HepG2 (cell line): ENCODE results near the gene IL11RA. TPM values are rescaled to one million over a fixed set of nuclear protein-coding genes. Genes with fewer than 3 reads are reported as not detected.
A peak's percentile ranks its signal among the peaks of the same experiment; 100 is the strongest.

ENCODE experiments used
- FOXK2 ChIP-seq: fragments of 450-650 bp; IDR thresholded peaks from 2 replicates; pipeline ENCODE4 v1.6.1; 2016
- MTF2 ChIP-seq: sonication (generic); formaldehyde crosslinking; IDR thresholded peaks from 2 replicates; pipeline ENCODE4 v1.5.0; 2020; ENCODE audit warnings: missing genetic modification reagents, borderline replicate concordance
- NCOA2 ChIP-seq: sonication (generic); formaldehyde crosslinking; IDR thresholded peaks from 2 replicates; pipeline ENCODE4 v1.8.0; 2022; ENCODE audit warnings: inconsistent platforms
- PHF20 ChIP-seq: sonication (generic); formaldehyde crosslinking; IDR thresholded peaks from 2 replicates; pipeline ENCODE4 v1.5.0; 2020; ENCODE audit warnings: mild to moderate bottlenecking, missing genetic modification reagents
- PHF5A ChIP-seq: IDR thresholded peaks from one replicate; pipeline ENCODE4 v1.6.1; 2018; ENCODE audit warnings: low read depth, missing genetic modification reagents; ENCODE audit not compliant: unreplicated experiment
- POGZ ChIP-seq: sonication (generic); formaldehyde crosslinking; IDR thresholded peaks from 2 replicates; pipeline ENCODE4 v1.4.0; 2020; ENCODE audit warnings: mild to moderate bottlenecking, missing genetic modification reagents
- SSRP1 ChIP-seq: IDR thresholded peaks from 2 replicates; pipeline ENCODE4 v1.6.1; 2016; ENCODE audit warnings: control low read depth
- ZNF143 ChIP-seq: sonication (generic); formaldehyde crosslinking; IDR thresholded peaks from 2 replicates; pipeline ENCODE4 v1.4.0; 2020; ENCODE audit warnings: missing genetic modification reagents
- ZNF496 ChIP-seq: sonication (generic); formaldehyde crosslinking; IDR thresholded peaks from 2 replicates; pipeline ENCODE4 v1.8.1; 2023; ENCODE audit warnings: mild to moderate bottlenecking, moderate library complexity, missing genetic modification reagents; ENCODE audit not compliant: insufficient replicate concordance
- ZNF543 ChIP-seq: sonication (generic); formaldehyde crosslinking; IDR thresholded peaks from 2 replicates; pipeline ENCODE4 v1.4.0; 2020; ENCODE audit warnings: mild to moderate bottlenecking, missing genetic modification reagents
- ZNF619 ChIP-seq: sonication (generic); formaldehyde crosslinking; IDR thresholded peaks from 2 replicates; pipeline ENCODE4 v1.4.0; 2020; ENCODE audit warnings: mild to moderate bottlenecking, missing genetic modification reagents
- ZNF713 ChIP-seq: sonication (generic); formaldehyde crosslinking; IDR thresholded peaks from 2 replicates; pipeline ENCODE4 v1.4.0; 2020; ENCODE audit warnings: mild to moderate bottlenecking, missing genetic modification reagents
- ZNF766 ChIP-seq: sonication (generic); formaldehyde crosslinking; IDR thresholded peaks from 2 replicates; pipeline ENCODE4 v1.5.0; 2020; ENCODE audit warnings: missing genetic modification reagents, borderline replicate concordance
- polyA plus RNA-seq, 8 experiments: library from polyadenylated mRNA; depleted of rRNA in 3 of 8; stranded (reverse) in 7 of 8; unstranded in 1 of 8; fragments of >200 nt; fragmentation: Illumina TruSeq in 4 of 8; extraction: Trizol in 4 of 8; gene quantifications; 2 replicates each; pipeline versions ENCODE4 v1.2.1 to v1.2.3, GENCODE V29; 2011 to 2016; ENCODE audit warnings: low read depth in 4 of 8, missing spikeins in 1 of 8, mixed read lengths in 1 of 8; ENCODE audit not compliant: insufficient read depth in 1 of 8
- total RNA-seq, 5 experiments: library from RNA; depleted of rRNA; stranded (reverse); fragments of >200 nt; fragmentation: Illumina TruSeq; extraction: Trizol; gene quantifications; 2 replicates each; pipeline ENCODE4 v1.2.3, GENCODE V29; 2016; ENCODE audit warnings: low read depth in 1 of 5
- TF ChIP-seq, protein P1 (sequence below): sonication (generic); formaldehyde crosslinking; conservative IDR thresholded peaks from 2 replicates; pipeline ENCODE4 v1.4.0; 2020; ENCODE audit warnings: mild to moderate bottlenecking, missing genetic modification reagents, moderate library complexity
- TF ChIP-seq, protein P2 (sequence below): sonication (generic); formaldehyde crosslinking; IDR thresholded peaks from 2 replicates; pipeline ENCODE4 v1.8.0; 2022; ENCODE audit warnings: mild to moderate bottlenecking, missing genetic modification reagents, moderate library complexity
- TF ChIP-seq, protein P3 (sequence below): sonication (generic); formaldehyde crosslinking; IDR thresholded peaks from 2 replicates; pipeline ENCODE4 v1.4.0; 2020; ENCODE audit warnings: missing genetic modification reagents
- TF ChIP-seq, protein P4 (sequence below): sonication (generic); formaldehyde crosslinking; IDR thresholded peaks from 2 replicates; pipeline ENCODE4 v1.5.0; 2020; ENCODE audit warnings: missing genetic modification reagents
- TF ChIP-seq, protein P5 (sequence below), 2 experiments: sonication (generic) in 1 of 2; formaldehyde crosslinking in 1 of 2; IDR thresholded peaks; 2 replicates each; pipeline versions ENCODE4 v1.5.1 to v1.6.1; 2011 to 2020; ENCODE audit warnings: borderline replicate concordance in 1 of 2, low read depth in 1 of 2, low read length in 1 of 2, mild to moderate bottlenecking in 1 of 2, missing genetic modification reagents in 1 of 2, moderate library complexity in 1 of 2

Gene IL11RA
- total and polyA plus RNA-seq, 2 of the 13 experiments (the other 11 are each of a cell fraction or from before 2014, with no cell fraction given): 2.0 to 4.2 TPM

DNA sequence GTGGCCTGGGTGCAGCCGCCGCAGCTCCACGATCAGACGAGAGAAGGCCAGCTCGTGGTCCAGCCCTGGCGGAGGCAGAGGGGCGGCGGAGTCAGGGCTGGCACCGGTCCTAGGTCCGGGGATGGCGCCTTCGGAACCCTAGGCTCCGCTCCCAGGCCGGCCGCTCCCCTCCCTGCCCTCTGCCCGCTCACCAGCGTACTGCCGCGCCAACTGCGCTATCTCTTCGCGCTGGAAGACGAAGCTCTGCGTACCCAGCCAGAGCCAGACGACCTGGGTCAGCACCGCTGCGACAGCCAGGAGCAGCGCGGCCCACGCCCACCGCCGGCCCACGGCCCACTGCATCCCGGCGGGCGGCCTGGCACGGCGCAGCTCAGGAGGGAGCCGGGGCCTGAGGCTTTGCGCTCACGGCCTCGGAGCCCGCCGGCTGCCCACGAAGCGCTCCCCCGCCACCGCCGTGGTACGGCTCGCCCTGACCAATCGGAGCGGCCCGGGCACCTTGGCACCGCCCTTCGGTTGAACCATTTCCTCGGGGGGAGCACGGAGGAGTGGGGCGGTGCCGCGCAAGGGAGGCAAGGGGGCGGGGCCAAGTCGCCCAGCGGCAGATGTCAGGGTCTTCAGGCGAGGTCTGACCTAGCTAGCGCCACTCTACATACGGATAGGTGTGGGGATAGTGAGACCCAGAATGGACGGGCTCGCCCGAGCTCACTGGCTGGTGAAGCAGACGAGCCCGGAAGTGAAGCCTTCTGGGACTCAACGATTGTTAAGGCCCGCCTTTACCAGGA, 14.4 kb upstream of the IL11RA start, which contains the start of gene SIGMAR1 (continued):
- TF ChIP-seq PHF20: peak; percentile 67
- peak; percentile 59; the same call in 1 of the 2 replicates for TF ChIP-seq ZNF619 (CRISPR knock-in tag)
- TF ChIP-seq ZNF496 (CRISPR knock-in tag): no peak
- TF ChIP-seq, protein P1, sequence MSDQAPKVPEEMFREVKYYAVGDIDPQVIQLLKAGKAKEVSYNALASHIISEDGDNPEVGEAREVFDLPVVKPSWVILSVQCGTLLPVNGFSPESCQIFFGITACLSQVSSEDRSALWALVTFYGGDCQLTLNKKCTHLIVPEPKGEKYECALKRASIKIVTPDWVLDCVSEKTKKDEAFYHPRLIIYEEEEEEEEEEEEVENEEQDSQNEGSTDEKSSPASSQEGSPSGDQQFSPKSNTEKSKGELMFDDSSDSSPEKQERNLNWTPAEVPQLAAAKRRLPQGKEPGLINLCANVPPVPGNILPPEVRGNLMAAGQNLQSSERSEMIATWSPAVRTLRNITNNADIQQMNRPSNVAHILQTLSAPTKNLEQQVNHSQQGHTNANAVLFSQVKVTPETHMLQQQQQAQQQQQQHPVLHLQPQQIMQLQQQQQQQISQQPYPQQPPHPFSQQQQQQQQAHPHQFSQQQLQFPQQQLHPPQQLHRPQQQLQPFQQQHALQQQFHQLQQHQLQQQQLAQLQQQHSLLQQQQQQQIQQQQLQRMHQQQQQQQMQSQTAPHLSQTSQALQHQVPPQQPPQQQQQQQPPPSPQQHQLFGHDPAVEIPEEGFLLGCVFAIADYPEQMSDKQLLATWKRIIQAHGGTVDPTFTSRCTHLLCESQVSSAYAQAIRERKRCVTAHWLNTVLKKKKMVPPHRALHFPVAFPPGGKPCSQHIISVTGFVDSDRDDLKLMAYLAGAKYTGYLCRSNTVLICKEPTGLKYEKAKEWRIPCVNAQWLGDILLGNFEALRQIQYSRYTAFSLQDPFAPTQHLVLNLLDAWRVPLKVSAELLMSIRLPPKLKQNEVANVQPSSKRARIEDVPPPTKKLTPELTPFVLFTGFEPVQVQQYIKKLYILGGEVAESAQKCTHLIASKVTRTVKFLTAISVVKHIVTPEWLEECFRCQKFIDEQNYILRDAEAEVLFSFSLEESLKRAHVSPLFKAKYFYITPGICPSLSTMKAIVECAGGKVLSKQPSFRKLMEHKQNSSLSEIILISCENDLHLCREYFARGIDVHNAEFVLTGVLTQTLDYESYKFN (CRISPR knock-in tag): peak; percentile 14; the same call in 1 of the 2 replicates
- TF ChIP-seq, protein P2, sequence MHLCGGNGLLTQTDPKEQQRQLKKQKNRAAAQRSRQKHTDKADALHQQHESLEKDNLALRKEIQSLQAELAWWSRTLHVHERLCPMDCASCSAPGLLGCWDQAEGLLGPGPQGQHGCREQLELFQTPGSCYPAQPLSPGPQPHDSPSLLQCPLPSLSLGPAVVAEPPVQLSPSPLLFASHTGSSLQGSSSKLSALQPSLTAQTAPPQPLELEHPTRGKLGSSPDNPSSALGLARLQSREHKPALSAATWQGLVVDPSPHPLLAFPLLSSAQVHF: no peak
- TF ChIP-seq ZNF143 (CRISPR knock-in tag): peak; percentile 28; the same call in 1 of the 2 replicates
- TF ChIP-seq, protein P3, sequence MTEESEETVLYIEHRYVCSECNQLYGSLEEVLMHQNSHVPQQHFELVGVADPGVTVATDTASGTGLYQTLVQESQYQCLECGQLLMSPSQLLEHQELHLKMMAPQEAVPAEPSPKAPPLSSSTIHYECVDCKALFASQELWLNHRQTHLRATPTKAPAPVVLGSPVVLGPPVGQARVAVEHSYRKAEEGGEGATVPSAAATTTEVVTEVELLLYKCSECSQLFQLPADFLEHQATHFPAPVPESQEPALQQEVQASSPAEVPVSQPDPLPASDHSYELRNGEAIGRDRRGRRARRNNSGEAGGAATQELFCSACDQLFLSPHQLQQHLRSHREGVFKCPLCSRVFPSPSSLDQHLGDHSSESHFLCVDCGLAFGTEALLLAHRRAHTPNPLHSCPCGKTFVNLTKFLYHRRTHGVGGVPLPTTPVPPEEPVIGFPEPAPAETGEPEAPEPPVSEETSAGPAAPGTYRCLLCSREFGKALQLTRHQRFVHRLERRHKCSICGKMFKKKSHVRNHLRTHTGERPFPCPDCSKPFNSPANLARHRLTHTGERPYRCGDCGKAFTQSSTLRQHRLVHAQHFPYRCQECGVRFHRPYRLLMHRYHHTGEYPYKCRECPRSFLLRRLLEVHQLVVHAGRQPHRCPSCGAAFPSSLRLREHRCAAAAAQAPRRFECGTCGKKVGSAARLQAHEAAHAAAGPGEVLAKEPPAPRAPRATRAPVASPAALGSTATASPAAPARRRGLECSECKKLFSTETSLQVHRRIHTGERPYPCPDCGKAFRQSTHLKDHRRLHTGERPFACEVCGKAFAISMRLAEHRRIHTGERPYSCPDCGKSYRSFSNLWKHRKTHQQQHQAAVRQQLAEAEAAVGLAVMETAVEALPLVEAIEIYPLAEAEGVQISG (CRISPR knock-in tag): peak; percentile 75
- TF ChIP-seq, protein P4, sequence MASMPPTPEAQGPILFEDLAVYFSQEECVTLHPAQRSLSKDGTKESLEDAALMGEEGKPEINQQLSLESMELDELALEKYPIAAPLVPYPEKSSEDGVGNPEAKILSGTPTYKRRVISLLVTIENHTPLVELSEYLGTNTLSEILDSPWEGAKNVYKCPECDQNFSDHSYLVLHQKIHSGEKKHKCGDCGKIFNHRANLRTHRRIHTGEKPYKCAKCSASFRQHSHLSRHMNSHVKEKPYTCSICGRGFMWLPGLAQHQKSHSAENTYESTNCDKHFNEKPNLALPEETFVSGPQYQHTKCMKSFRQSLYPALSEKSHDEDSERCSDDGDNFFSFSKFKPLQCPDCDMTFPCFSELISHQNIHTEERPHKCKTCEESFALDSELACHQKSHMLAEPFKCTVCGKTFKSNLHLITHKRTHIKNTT: no peak
- no peak; the same call in 1 of the 2 replicates for TF ChIP-seq NCOA2 (CRISPR knock-in tag)
- TF ChIP-seq ZNF713 (CRISPR knock-in tag): peak; percentile 65; the same call in 1 of the 2 replicates
- TF ChIP-seq MTF2 (CRISPR knock-in tag): no peak; the same call in 1 of the 2 replicates
- TF ChIP-seq SSRP1 (CRISPR knock-in tag): no peak
- TF ChIP-seq, protein P5, sequence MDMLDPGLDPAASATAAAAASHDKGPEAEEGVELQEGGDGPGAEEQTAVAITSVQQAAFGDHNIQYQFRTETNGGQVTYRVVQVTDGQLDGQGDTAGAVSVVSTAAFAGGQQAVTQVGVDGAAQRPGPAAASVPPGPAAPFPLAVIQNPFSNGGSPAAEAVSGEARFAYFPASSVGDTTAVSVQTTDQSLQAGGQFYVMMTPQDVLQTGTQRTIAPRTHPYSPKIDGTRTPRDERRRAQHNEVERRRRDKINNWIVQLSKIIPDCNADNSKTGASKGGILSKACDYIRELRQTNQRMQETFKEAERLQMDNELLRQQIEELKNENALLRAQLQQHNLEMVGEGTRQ (IDR thresholded peaks at IDR 0.05; ENCODE audit: low read depth, low read length): no peak
- TF ChIP-seq, protein P5 (CRISPR knock-in tag; IDR thresholded peaks at IDR 0.05; ENCODE audit: borderline replicate concordance): peak; percentile 22; the same call in 1 of the 2 replicates
- TF ChIP-seq POGZ (CRISPR knock-in tag): peak; percentile 80
- TF ChIP-seq ZNF543 (CRISPR knock-in tag): peak; percentile 74; the same call in 1 of the 2 replicates
- TF ChIP-seq PHF5A (CRISPR knock-in tag): peak; percentile 22
- peak; percentile 58; the same call in 1 of the 2 replicates for TF ChIP-seq ZNF766 (CRISPR knock-in tag)
- TF ChIP-seq FOXK2: peak; percentile 66; the same call in 1 of the 2 replicates
